PC-9 (cell line): ENCODE results near the gene SH3RF3. TPM values are rescaled to one million over a fixed set of nuclear protein-coding genes. Genes with fewer than 3 reads are reported as not detected.
A peak's percentile ranks its signal among the peaks of the same experiment; 100 is the strongest.

ENCODE experiments used
- BruUV-seq: library from RNA; stranded (reverse); fragments of 400-500 nt; replicated peaks from 2 replicates; lab custom pipeline; 2021; lab: Mats Ljungman, UMichigan
- CTCF ChIA-PET: fragments of 300-600 bp; sonication (Branson Sonifier 250); formaldehyde crosslinking; loops from one replicate; lab custom pipeline; 2022; ENCODE audit warnings: antibody characterized with exemption; lab: Charles Lee
- POLR2A ChIA-PET: fragments of 300-600 bp; sonication (Branson Sonifier 250); formaldehyde crosslinking; loops from one replicate; lab custom pipeline; 2022; ENCODE audit warnings: antibody characterized with exemption; ENCODE audit not compliant: unreplicated experiment; lab: Charles Lee
- DNase-seq, 2 experiments: peaks; one replicate each; pipeline versions ENCODE4 v3.0.0 to v3.0.0-alpha.2; 2015 to 2022; ENCODE audit warnings: mixed read lengths in 1 of 2
- H2AFZ ChIP-seq: fragments of 200-600 bp; sonication (generic); 2 replicates; pipeline ENCODE4 v1.8.1; 2017; ENCODE audit warnings: antibody characterized with exemption
- H3F3A ChIP-seq: fragments of 200-600 bp; sonication (generic); 2 replicates; pipeline ENCODE4 v1.8.1; 2017; ENCODE audit warnings: antibody characterized with exemption, mild to moderate bottlenecking, low read depth; ENCODE audit not compliant: insufficient read depth
- H3K27ac ChIP-seq: fragments of 200-600 bp; sonication (generic); 2 replicates; pipeline ENCODE4 v1.6.1; 2016; ENCODE audit warnings: mixed run types
- H3K27me3 ChIP-seq: fragments of 200-600 bp; sonication (generic); 2 replicates; pipeline ENCODE4 v1.6.1; 2016; ENCODE audit warnings: low read depth, mixed run types; ENCODE audit not compliant: insufficient read depth
- H3K36me3 ChIP-seq: fragments of 200-600 bp; sonication (generic); 2 replicates; pipeline ENCODE4 v1.6.1; 2016; ENCODE audit warnings: low read depth, mixed run types
- H3K4me1 ChIP-seq: fragments of 200-600 bp; sonication (generic); replicated peaks from 2 replicates; pipeline ENCODE4 v1.6.1; 2016; ENCODE audit warnings: mixed run types; ENCODE audit not compliant: insufficient read depth
- H3K4me2 ChIP-seq: fragments of 200-600 bp; sonication (generic); 2 replicates; pipeline ENCODE4 v1.6.1; 2017; ENCODE audit warnings: mixed run types
- H3K4me3 ChIP-seq: fragments of 200-600 bp; sonication (generic); 2 replicates; pipeline ENCODE4 v1.6.1; 2016; ENCODE audit warnings: mixed run types
- H3K79me2 ChIP-seq: fragments of 200-600 bp; sonication (generic); 2 replicates; pipeline ENCODE4 v1.6.1; 2017; ENCODE audit warnings: low read depth, mixed run types
- H3K9me2 ChIP-seq: fragments of 200-600 bp; sonication (generic); 2 replicates; pipeline ENCODE4 v1.8.1; 2017; ENCODE audit warnings: mild to moderate bottlenecking; ENCODE audit not compliant: insufficient read depth
- H3K9me3 ChIP-seq: fragments of 200-600 bp; sonication (generic); 2 replicates; pipeline ENCODE4 v1.8.1; 2016; ENCODE audit warnings: low read depth; ENCODE audit not compliant: insufficient read depth
- H4K20me1 ChIP-seq: fragments of 200-600 bp; sonication (generic); 2 replicates; pipeline ENCODE4 v1.8.1; 2017; ENCODE audit not compliant: insufficient read depth
- EZH2 ChIP-seq: fragments of 200-600 bp; sonication (generic); IDR thresholded peaks from 2 replicates; pipeline ENCODE4 v1.8.0; 2017; ENCODE audit warnings: antibody characterized with exemption, low read depth
- intact Hi-C: fragments of 100-400 bp; cut with micrococcal nuclease; formaldehyde crosslinking; loops from one replicate; pipeline ENCODE4 v1.10.0; 2022; ENCODE audit not compliant: unreplicated experiment
- total RNA-seq: library from RNA; stranded (reverse); gene quantifications from 2 replicates; pipeline ENCODE4 v1.2.3, GENCODE V29; 2021
- TF ChIP-seq, protein P1 (sequence below): fragments of 200-600 bp; sonication (generic); conservative IDR thresholded peaks from 2 replicates; pipeline ENCODE4 v1.6.1; 2017; ENCODE audit warnings: mixed run types, antibody characterized with exemption, mild to moderate bottlenecking, moderate library complexity

Gene SH3RF3
- total RNA-seq, 1 experiment from 2014 or later, result 6.1 TPM

DNA sequence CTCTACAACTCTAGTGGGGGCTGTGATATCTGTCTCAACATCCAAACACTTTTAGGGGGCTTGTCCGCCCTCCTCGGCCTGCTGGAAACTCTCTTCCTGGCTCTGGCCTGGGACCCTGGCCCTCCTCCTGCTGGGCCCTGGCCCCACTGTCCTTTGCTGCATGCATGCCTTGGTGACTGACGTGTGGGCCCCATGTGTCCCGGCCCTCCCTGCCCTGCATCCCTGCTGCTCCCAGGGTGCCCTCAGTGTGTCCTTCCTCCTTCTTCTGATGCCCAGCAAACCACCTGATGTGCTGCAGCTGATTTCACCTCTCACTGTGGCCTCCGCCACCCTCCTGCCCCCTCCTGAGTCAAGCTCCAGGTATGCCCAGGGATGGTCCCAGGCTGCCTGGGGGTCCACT, 383.1 kb downstream of the SH3RF3 start:
- Histone ChIP-seq H4K20me1 (no peaks in the 10 kb centered on the region), H3K9me3 (no peaks in the 10 kb centered on the region), H2AFZ (no peak overlapping the region), H3K79me2 (no peaks in the 10 kb centered on the region), H3K36me3 (no peaks in the 10 kb centered on the region), H3K9me2 (no peaks in the 10 kb centered on the region), H3K27me3 (no peaks in the 10 kb centered on the region), H3K4me2 (no peak overlapping the region), H3K4me3 (no peak overlapping the region), H3F3A (no peaks in the 10 kb centered on the region), H3K4me1 (peaks cover 5% of the 10 kb centered on the region; the same call in 1 of the 2 replicates), H3K27ac (no peak overlapping the region)
- intact Hi-C loops, result loop anchor here (5.0 kb wide), 2 partner anchors 105 to 655 kb away; no protein-coding TSS in a partner anchor
- TF ChIP-seq EZH2, result no peak
- TF ChIP-seq, protein P1, sequence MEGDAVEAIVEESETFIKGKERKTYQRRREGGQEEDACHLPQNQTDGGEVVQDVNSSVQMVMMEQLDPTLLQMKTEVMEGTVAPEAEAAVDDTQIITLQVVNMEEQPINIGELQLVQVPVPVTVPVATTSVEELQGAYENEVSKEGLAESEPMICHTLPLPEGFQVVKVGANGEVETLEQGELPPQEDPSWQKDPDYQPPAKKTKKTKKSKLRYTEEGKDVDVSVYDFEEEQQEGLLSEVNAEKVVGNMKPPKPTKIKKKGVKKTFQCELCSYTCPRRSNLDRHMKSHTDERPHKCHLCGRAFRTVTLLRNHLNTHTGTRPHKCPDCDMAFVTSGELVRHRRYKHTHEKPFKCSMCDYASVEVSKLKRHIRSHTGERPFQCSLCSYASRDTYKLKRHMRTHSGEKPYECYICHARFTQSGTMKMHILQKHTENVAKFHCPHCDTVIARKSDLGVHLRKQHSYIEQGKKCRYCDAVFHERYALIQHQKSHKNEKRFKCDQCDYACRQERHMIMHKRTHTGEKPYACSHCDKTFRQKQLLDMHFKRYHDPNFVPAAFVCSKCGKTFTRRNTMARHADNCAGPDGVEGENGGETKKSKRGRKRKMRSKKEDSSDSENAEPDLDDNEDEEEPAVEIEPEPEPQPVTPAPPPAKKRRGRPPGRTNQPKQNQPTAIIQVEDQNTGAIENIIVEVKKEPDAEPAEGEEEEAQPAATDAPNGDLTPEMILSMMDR, result no peak
- no TSS peak for BruUV-seq
- DNase-seq, result no peak
- ChIA-PET POLR2A (no interaction called here), CTCF (no interaction called here)

DNA sequence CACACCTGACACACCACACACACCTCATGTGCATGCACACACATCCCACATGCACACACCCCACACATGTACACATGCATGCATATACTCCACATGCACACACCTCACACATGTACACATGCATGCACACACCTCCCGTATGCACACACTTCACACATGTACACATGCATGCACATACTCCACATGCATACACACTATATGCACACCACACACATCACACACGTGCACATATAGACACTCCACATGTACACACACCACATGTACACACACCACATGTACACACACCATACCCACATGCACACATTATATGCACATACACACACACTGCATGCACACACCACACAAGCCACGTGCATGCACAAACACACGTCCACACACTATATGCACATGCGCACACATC, 384.2 kb downstream of the SH3RF3 start:
- no peak overlapping the region for H3K4me2 ChIP-seq
- no peaks in the 10 kb centered on the region for H3K27me3 ChIP-seq
- H3K9me3 ChIP-seq, result no peaks in the 10 kb centered on the region
- peaks cover 5% of the 10 kb centered on the region; the same call in 1 of the 2 replicates for H3K4me1 ChIP-seq
- H3K4me3 ChIP-seq, result no peak overlapping the region
- no peaks in the 10 kb centered on the region for H3K36me3 ChIP-seq
- POLR2A ChIA-PET, result no interaction called here
- H4K20me1 ChIP-seq, result no peaks in the 10 kb centered on the region
- no peak for DNase-seq
- H3F3A ChIP-seq, result no peaks in the 10 kb centered on the region
- no peak overlapping the region for H2AFZ ChIP-seq
- no TSS peak for BruUV-seq
- no peak overlapping the region for H3K27ac ChIP-seq
- H3K9me2 ChIP-seq, result no peaks in the 10 kb centered on the region
- TF ChIP-seq, protein P1, result no peak
- no peak for TF ChIP-seq EZH2
- intact Hi-C loops, result loop anchor here (5.0 kb wide), 2 partner anchors 106 to 656 kb away; no protein-coding TSS in a partner anchor
- no peaks in the 10 kb centered on the region for H3K79me2 ChIP-seq
- CTCF ChIA-PET, result no interaction called here

GRCh38 chr2:109513749-109514588, 385.0 kb downstream of the SH3RF3 start:
- H3K4me1 ChIP-seq, result peaks cover 5% of the 10 kb centered on the region; the same call in 1 of the 2 replicates
- no peaks in the 10 kb centered on the region for H3K9me3 ChIP-seq
- no peaks in the 10 kb centered on the region for H3K27me3 ChIP-seq
- H3K4me3 ChIP-seq, result no peak overlapping the region
- no peaks in the 10 kb centered on the region for H3K9me2 ChIP-seq
- H3F3A ChIP-seq, result no peaks in the 10 kb centered on the region
- no peaks in the 10 kb centered on the region for H3K36me3 ChIP-seq
- no TSS peak for BruUV-seq
- ChIA-PET CTCF (interaction anchor here (0.6 to 0.7 kb wide), 4 partner anchors 44 to 385 kb away, joined by 3 to 6 read pairs (median 4); partner anchors contain the start of gene SH3RF3), POLR2A (interaction anchor here (0.5 kb wide), 1 partner anchor 263 kb away, joined by 5 read pairs; no protein-coding TSS in a partner anchor)
- H3K79me2 ChIP-seq, result no peaks in the 10 kb centered on the region
- DNase-seq, result peak; percentile 40 to 71
- intact Hi-C loops, result loop anchor here (5.0 kb wide), 2 partner anchors 107 to 657 kb away; no protein-coding TSS in a partner anchor
- peak overlapping the region; percentile 32 for H3K4me2 ChIP-seq
- H4K20me1 ChIP-seq, result no peaks in the 10 kb centered on the region
- no peak overlapping the region for H2AFZ ChIP-seq
- no peak for TF ChIP-seq EZH2
- TF ChIP-seq, protein P1, result no peak
- 0 out of 2 replicates have a peak overlapping the region, but pooled peaks have one; percentile 7 for H3K27ac ChIP-seq
